ENCODE measurements around the gene TRPM8. TPM values are rescaled to one million over a fixed set of nuclear protein-coding genes. Genes with fewer than 3 reads are reported as not detected.
"Not testable (repeated sequence)": the region's sequence is repeated elsewhere in the genome, so short reads cannot be mapped to it uniquely, and the experiment has no call there.

The TRPM8 gene
- total and polyA plus RNA-seq, 2 experiments from 2014 or later: 0.11 to 0.14 TPM

DNA sequence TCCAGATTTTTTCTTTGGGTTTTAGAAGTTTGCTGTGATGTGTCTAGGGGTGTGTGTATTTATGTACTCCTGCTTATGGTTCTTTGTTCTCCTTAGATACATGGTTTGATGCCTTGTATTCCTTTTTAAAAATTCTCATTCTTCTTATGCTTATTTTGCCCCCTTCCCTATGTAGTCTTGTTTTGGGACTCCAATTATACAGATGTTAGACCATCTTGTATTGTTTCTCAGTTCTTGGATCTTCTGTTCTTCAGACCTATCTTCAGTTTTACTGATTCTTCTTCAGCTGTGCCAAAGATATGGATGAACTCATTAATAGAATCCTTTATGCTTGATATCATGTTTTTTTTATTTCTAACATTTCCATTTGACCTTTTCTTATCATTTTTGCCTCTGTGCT, 34.8 kb upstream of the TRPM8 start (continued):
- no peak for TF ChIP-seq ZNF462 (CRISPR knock-in tag; IDR thresholded peaks at IDR 0.05)

DNA sequence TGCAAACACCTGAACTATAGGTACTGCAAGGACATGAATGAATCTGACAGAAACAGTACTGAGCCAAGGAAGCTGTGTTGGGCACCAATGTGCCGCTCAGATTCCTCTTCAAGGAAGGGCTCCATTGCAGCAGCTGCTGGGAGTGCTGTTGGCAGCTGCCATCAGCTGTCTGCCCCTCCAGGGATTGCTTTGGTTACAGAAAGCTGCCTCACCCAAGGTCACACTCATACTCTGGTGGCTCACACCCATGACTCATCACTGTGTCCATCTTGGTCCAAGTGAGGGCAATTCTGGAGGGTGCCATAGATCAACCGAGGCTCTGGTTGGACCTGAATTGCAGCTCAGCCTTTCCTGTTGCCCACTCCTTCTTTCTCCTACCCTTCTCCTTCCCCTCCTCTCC, 24.4 kb upstream of the TRPM8 start:
- no peak overlapping the region for H3K27ac Mint-ChIP-seq
- Histone ChIP-seq H3K9me2 (ENCODE audit: insufficient read depth) (0 out of 2 replicates have a peak, but pooled peaks cover 3% of the 10 kb centered on the region), H3K4me1 (ENCODE audit: insufficient read depth) (no peaks in the 10 kb centered on the region), H3F3A (replicated peaks; ENCODE audit: low read depth) (no peaks in the 10 kb centered on the region), H3K4me2 (no peak overlapping the region), H3K4me3 (no peak overlapping the region), H3K27me3 (ENCODE audit: insufficient read depth) (no peaks in the 10 kb centered on the region), H2AFZ (no peak overlapping the region), H3K36me3 (ENCODE audit: insufficient read depth) (no peaks in the 10 kb centered on the region), H4K20me1 (replicated peaks; ENCODE audit: insufficient read depth) (no peaks in the 10 kb centered on the region), H3K27ac (ENCODE audit: low read depth) (no peak overlapping the region), H3K79me2 (replicated peaks; ENCODE audit: insufficient read depth) (no peaks in the 10 kb centered on the region)
- H3K9me3 Mint-ChIP-seq: no peaks in the 10 kb centered on the region
- peaks cover 1% of the 10 kb centered on the region for H3K27me3 Mint-ChIP-seq (ENCODE audit: insufficient read depth, low read depth, poor library complexity)
- H3K4me1 Mint-ChIP-seq: no peaks in the 10 kb centered on the region
- no peak for DNase-seq (ENCODE audit: low spot score)
- ATAC-seq: no peak
- no peak overlapping the region for H3K4me3 Mint-ChIP-seq
- TF ChIP-seq POLR2AphosphoS5 (IDR thresholded peaks at IDR 0.05; ENCODE audit: low read depth) (no peak), NANOG (IDR thresholded peaks at IDR 0.05; ENCODE audit: borderline replicate concordance) (no peak), EZH2phosphoT487 (IDR thresholded peaks at IDR 0.05; ENCODE audit: unreplicated experiment) (no peak)
- TF ChIP-seq, protein P1, sequence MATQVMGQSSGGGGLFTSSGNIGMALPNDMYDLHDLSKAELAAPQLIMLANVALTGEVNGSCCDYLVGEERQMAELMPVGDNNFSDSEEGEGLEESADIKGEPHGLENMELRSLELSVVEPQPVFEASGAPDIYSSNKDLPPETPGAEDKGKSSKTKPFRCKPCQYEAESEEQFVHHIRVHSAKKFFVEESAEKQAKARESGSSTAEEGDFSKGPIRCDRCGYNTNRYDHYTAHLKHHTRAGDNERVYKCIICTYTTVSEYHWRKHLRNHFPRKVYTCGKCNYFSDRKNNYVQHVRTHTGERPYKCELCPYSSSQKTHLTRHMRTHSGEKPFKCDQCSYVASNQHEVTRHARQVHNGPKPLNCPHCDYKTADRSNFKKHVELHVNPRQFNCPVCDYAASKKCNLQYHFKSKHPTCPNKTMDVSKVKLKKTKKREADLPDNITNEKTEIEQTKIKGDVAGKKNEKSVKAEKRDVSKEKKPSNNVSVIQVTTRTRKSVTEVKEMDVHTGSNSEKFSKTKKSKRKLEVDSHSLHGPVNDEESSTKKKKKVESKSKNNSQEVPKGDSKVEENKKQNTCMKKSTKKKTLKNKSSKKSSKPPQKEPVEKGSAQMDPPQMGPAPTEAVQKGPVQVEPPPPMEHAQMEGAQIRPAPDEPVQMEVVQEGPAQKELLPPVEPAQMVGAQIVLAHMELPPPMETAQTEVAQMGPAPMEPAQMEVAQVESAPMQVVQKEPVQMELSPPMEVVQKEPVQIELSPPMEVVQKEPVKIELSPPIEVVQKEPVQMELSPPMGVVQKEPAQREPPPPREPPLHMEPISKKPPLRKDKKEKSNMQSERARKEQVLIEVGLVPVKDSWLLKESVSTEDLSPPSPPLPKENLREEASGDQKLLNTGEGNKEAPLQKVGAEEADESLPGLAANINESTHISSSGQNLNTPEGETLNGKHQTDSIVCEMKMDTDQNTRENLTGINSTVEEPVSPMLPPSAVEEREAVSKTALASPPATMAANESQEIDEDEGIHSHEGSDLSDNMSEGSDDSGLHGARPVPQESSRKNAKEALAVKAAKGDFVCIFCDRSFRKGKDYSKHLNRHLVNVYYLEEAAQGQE (IDR thresholded peaks at IDR 0.05; ENCODE audit: unreplicated experiment): no peak
- H3K36me3 Mint-ChIP-seq (ENCODE audit: low read depth): no peaks in the 10 kb centered on the region

GRCh38 chr2:233896253-233896652, 20.9 kb upstream of the TRPM8 start:
- H3K27me3 Mint-ChIP-seq (ENCODE audit: insufficient read depth, low read depth, poor library complexity); H3K4me2 ChIP-seq; H4K20me1 ChIP-seq (replicated peaks; ENCODE audit: insufficient read depth); H2AFZ ChIP-seq; ATAC-seq; H3K36me3 Mint-ChIP-seq (ENCODE audit: low read depth); H3K27me3 ChIP-seq (ENCODE audit: insufficient read depth); H3K79me2 ChIP-seq (replicated peaks; ENCODE audit: insufficient read depth); DNase-seq (ENCODE audit: low spot score); H3K9me2 ChIP-seq (ENCODE audit: insufficient read depth); H3K36me3 ChIP-seq (ENCODE audit: insufficient read depth); H3K4me1 ChIP-seq (ENCODE audit: insufficient read depth); H3K9me3 Mint-ChIP-seq; H3K4me1 Mint-ChIP-seq; H3K27ac ChIP-seq (ENCODE audit: low read depth); H3K4me3 Mint-ChIP-seq; H3K27ac Mint-ChIP-seq; H3F3A ChIP-seq (replicated peaks; ENCODE audit: low read depth); H3K4me3 ChIP-seq: not testable (repeated sequence)

Data from GM23338 (cell line).